Liver (tissue), 9 donors: ENCODE results near the gene FBXO10. TPM values are rescaled to one million over a fixed set of nuclear protein-coding genes. Genes with fewer than 3 reads are reported as not detected.

Source experiments
- DNase-seq: peaks from one replicate; pipeline ENCODE4 v3.0.0-alpha.2; 2017; ENCODE audit warnings: low spot score
- H3K27ac ChIP-seq, 2 donors: one replicate each; pipeline ENCODE4 v1.7.0; 2013; ENCODE audit warnings: inconsistent platforms in 2 of 2, low read length in 2 of 2, control low read depth in 1 of 2, low read depth in 1 of 2, mild to moderate bottlenecking in 1 of 2
- H3K27me3 ChIP-seq, 4 donors: one replicate each; pipeline versions ENCODE4 v1.6.1 to v1.7.0; 2013; ENCODE audit warnings: low read length in 3 of 4, inconsistent platforms in 1 of 4, mild to moderate bottlenecking in 1 of 4, moderate library complexity in 1 of 4; ENCODE audit not compliant: control insufficient read depth in 4 of 4, insufficient read depth in 4 of 4
- H3K36me3 ChIP-seq, 4 donors: one replicate each; pipeline versions ENCODE4 v1.6.1 to v1.7.0; 2013; ENCODE audit warnings: low read length in 3 of 4, mild to moderate bottlenecking in 3 of 4, low read depth in 1 of 4, moderate library complexity in 1 of 4; ENCODE audit not compliant: control insufficient read depth in 4 of 4, insufficient read depth in 3 of 4
- H3K4me1 ChIP-seq, 4 donors: one replicate each; pipeline versions ENCODE4 v1.6.1 to v1.7.0; 2013; ENCODE audit warnings: low read length in 3 of 4, mild to moderate bottlenecking in 3 of 4, moderate library complexity in 1 of 4; ENCODE audit not compliant: control insufficient read depth in 4 of 4, insufficient read depth in 4 of 4
- H3K4me3 ChIP-seq, 3 donors: one replicate each; pipeline versions ENCODE4 v1.6.1 to v1.7.0; 2013; ENCODE audit warnings: low read length in 3 of 3, control low read depth in 1 of 3, low read depth in 1 of 3, mild to moderate bottlenecking in 1 of 3
- H3K9ac ChIP-seq, 2 donors: one replicate each; pipeline ENCODE4 v1.7.0; 2013; ENCODE audit warnings: low read length in 2 of 2, mild to moderate bottlenecking in 2 of 2, moderate library complexity in 2 of 2, control low read depth in 1 of 2, low read depth in 1 of 2
- H3K9me3 ChIP-seq, 4 donors: one replicate each; pipeline versions ENCODE4 v1.6.1 to v1.7.0; 2013; ENCODE audit warnings: low read length in 3 of 4; ENCODE audit not compliant: control insufficient read depth in 4 of 4
- ATF3 ChIP-seq: IDR thresholded peaks from 2 replicates; pipeline ENCODE4 v1.6.1; 2016; ENCODE audit warnings: antibody characterized with exemption
- EGR1 ChIP-seq, 2 donors: IDR thresholded peaks; 2 replicates each; pipeline ENCODE4 v1.6.1; 2016 to 2018; ENCODE audit warnings: antibody characterized with exemption in 2 of 2, low read depth in 2 of 2
- FOXA1 ChIP-seq: IDR thresholded peaks from 2 replicates; pipeline ENCODE4 v1.6.1; 2016; ENCODE audit warnings: antibody characterized with exemption
- GABPA ChIP-seq, 2 donors: IDR thresholded peaks in 1 of 2; conservative IDR thresholded peaks in 1 of 2; 2 replicates each; pipeline ENCODE4 v1.6.1; 2016; ENCODE audit warnings: antibody characterized with exemption in 2 of 2, mild to moderate bottlenecking in 1 of 2, moderate library complexity in 1 of 2
- HNF4A ChIP-seq, 2 donors: conservative IDR thresholded peaks; 2 replicates each; pipeline ENCODE4 v1.6.1; 2016; ENCODE audit warnings: antibody characterized with exemption in 2 of 2, mild to moderate bottlenecking in 2 of 2
- HNF4G ChIP-seq: IDR thresholded peaks from 2 replicates; pipeline ENCODE4 v1.6.1; 2016; ENCODE audit warnings: antibody characterized with exemption
- JUND ChIP-seq, 2 donors: IDR thresholded peaks; 2 replicates each; pipeline ENCODE4 v1.6.1; 2016; ENCODE audit warnings: antibody characterized with exemption in 2 of 2
- NR2F2 ChIP-seq: IDR thresholded peaks from 2 replicates; pipeline ENCODE4 v1.6.1; 2016; ENCODE audit warnings: antibody characterized with exemption
- RAD21 ChIP-seq, 2 donors: IDR thresholded peaks; 2 replicates each; pipeline ENCODE4 v1.6.1; 2016; ENCODE audit warnings: antibody characterized with exemption in 2 of 2, mild to moderate bottlenecking in 2 of 2
- RXRA ChIP-seq, 2 donors: IDR thresholded peaks; 2 replicates each; pipeline ENCODE4 v1.6.1; 2017 to 2018; ENCODE audit warnings: antibody characterized with exemption in 2 of 2, mild to moderate bottlenecking in 1 of 2
- SP1 ChIP-seq: IDR thresholded peaks from 2 replicates; pipeline ENCODE4 v1.6.1; 2018; ENCODE audit warnings: antibody characterized with exemption, mild to moderate bottlenecking
- TAF1 ChIP-seq: conservative IDR thresholded peaks from 2 replicates; pipeline ENCODE4 v1.6.1; 2016; ENCODE audit warnings: antibody characterized with exemption, mild to moderate bottlenecking
- YY1 ChIP-seq: IDR thresholded peaks from 2 replicates; pipeline ENCODE4 v1.6.1; 2016; ENCODE audit warnings: antibody characterized with exemption, mild to moderate bottlenecking
- WGBS: extraction: QIAGEN DNeasy Blood & Tissue Kit; methylation state at CpG from one replicate; pipeline ENCODE4 v1.1.7; 2013; 5-methylcytosine and 5-hydroxymethylcytosine counted together
- polyA plus RNA-seq, 2 donors: library from polyadenylated mRNA; stranded (reverse) in 1 of 2; unstranded in 1 of 2; fragments of 200-250 nt in 1 of 2; fragments of >200 nt in 1 of 2; fragmentation: Nextera tagmentation in 1 of 2; extraction: Ambion mirVana in 1 of 2; gene quantifications; one replicate each; pipeline versions ENCODE4 v1.2.1 to v1.2.3, GENCODE V29; 2013 to 2015
- total RNA-seq, 2 donors: library from RNA; depleted of rRNA; stranded (reverse); fragments of >200 nt; gene quantifications; one replicate each; pipeline ENCODE4 v1.2.3, GENCODE V29; 2014
- TF ChIP-seq, protein P1 (sequence below): IDR thresholded peaks from 2 replicates; pipeline ENCODE4 v1.6.1; 2016; ENCODE audit warnings: antibody characterized with exemption
- TF ChIP-seq, protein P2 (sequence below): IDR thresholded peaks from 2 replicates; pipeline ENCODE4 v1.6.1; 2016; ENCODE audit warnings: antibody characterized with exemption, mild to moderate bottlenecking
- TF ChIP-seq, protein P3 (sequence below): IDR thresholded peaks from 2 replicates; pipeline ENCODE4 v1.6.1; 2016; ENCODE audit warnings: antibody characterized with exemption
- TF ChIP-seq, protein P4 (sequence below): fragments of 150-350 bp; IDR thresholded peaks from 2 replicates; pipeline ENCODE4 v1.5.1; 2017; ENCODE audit warnings: improper control_type of control experiment, low read depth, low read length; ENCODE audit not compliant: missing input control
- donor health status: healthy.
- donor health status: healthy.
- donor health status: healthy.
- donor health status: healthy.
- donor health status: healthy.

The FBXO10 gene
- total and polyA plus RNA-seq, 4 donors, result 1.3 to 5.5 (median 4.1) TPM

DNA sequence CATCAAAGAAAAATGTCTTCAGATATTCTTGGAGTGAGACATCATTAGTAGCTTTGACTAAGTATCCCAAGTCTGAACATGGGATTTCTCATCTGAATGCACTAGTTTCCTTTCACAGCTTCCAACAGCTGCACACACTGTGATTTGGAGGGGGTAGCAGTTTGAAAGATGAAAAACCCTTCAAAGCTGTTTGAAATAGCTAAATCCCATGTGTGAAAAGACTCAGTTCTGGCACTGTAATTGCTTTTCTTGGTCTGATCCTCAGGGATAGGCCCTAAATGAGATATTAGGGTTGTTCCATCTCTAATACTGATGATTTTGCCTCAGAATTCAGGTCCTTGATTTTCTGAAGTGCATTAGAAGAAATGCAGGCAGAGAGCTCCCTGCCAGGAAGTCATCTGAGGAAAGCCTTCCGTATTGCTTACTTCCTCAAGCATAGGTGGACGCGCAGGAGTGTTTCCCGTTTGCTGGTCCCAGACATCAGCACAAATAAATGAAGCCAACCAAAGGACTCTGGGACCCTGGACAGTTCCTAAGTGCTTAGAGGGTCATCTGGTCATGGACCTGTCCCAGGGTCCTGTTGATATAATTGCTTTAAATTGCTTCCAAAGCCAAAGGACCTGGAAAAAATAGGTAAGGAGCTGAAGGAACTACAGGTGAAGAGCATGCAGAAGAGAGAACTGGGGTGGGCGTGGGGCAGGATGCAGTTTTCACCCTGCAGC is 49.0 kb upstream of the FBXO10 start:
- no peaks in the 10 kb centered on the region for H3K27me3 ChIP-seq
- TF ChIP-seq ATF3 (no peak), JUND (IDR thresholded peaks at IDR 0.05) (no peak), EGR1 (IDR thresholded peaks at IDR 0.05; ENCODE audit: low read depth in 2 of 2) (no peak), TAF1 (no peak), FOXA1 (no peak)
- TF ChIP-seq, protein P1, sequence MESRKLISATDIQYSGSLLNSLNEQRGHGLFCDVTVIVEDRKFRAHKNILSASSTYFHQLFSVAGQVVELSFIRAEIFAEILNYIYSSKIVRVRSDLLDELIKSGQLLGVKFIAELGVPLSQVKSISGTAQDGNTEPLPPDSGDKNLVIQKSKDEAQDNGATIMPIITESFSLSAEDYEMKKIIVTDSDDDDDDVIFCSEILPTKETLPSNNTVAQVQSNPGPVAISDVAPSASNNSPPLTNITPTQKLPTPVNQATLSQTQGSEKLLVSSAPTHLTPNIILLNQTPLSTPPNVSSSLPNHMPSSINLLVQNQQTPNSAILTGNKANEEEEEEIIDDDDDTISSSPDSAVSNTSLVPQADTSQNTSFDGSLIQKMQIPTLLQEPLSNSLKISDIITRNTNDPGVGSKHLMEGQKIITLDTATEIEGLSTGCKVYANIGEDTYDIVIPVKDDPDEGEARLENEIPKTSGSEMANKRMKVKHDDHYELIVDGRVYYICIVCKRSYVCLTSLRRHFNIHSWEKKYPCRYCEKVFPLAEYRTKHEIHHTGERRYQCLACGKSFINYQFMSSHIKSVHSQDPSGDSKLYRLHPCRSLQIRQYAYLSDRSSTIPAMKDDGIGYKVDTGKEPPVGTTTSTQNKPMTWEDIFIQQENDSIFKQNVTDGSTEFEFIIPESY, result no peak
- H3K36me3 ChIP-seq, result no peaks in the 10 kb centered on the region
- H3K27ac ChIP-seq, result no peak overlapping the region
- DNase-seq, result no peak
- H3K9ac ChIP-seq, result no peak overlapping the region
- H3K9me3 ChIP-seq, result no peaks in the 10 kb centered on the region
- no peaks in the 10 kb centered on the region for H3K4me1 ChIP-seq
- H3K4me3 ChIP-seq, result no peak overlapping the region
- WGBS, result 76% methylated on average over 5 of the region's 5 CpGs

GRCh38 chr9:37624073-37624472 is 47.9 kb upstream of the FBXO10 start:
- H3K4me1 ChIP-seq, result no peaks in the 10 kb centered on the region
- H3K4me3 ChIP-seq, result no peak overlapping the region
- H3K9ac ChIP-seq, result no peak overlapping the region
- DNase-seq, result no peak
- H3K36me3 ChIP-seq, result no peaks in the 10 kb centered on the region
- H3K27ac ChIP-seq, result no peak overlapping the region
- no peak for TF ChIP-seq SP1
- TF ChIP-seq HNF4A (conservative IDR thresholded peaks at IDR 0.05), result no peak
- no peak for TF ChIP-seq FOXA1
- TF ChIP-seq RAD21 (IDR thresholded peaks at IDR 0.05), result no peak
- no peak for TF ChIP-seq HNF4G
- TF ChIP-seq, protein P2, sequence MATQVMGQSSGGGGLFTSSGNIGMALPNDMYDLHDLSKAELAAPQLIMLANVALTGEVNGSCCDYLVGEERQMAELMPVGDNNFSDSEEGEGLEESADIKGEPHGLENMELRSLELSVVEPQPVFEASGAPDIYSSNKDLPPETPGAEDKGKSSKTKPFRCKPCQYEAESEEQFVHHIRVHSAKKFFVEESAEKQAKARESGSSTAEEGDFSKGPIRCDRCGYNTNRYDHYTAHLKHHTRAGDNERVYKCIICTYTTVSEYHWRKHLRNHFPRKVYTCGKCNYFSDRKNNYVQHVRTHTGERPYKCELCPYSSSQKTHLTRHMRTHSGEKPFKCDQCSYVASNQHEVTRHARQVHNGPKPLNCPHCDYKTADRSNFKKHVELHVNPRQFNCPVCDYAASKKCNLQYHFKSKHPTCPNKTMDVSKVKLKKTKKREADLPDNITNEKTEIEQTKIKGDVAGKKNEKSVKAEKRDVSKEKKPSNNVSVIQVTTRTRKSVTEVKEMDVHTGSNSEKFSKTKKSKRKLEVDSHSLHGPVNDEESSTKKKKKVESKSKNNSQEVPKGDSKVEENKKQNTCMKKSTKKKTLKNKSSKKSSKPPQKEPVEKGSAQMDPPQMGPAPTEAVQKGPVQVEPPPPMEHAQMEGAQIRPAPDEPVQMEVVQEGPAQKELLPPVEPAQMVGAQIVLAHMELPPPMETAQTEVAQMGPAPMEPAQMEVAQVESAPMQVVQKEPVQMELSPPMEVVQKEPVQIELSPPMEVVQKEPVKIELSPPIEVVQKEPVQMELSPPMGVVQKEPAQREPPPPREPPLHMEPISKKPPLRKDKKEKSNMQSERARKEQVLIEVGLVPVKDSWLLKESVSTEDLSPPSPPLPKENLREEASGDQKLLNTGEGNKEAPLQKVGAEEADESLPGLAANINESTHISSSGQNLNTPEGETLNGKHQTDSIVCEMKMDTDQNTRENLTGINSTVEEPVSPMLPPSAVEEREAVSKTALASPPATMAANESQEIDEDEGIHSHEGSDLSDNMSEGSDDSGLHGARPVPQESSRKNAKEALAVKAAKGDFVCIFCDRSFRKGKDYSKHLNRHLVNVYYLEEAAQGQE, result no peak
- TF ChIP-seq EGR1 (IDR thresholded peaks at IDR 0.05; ENCODE audit: low read depth in 2 of 2), result no peak
- TF ChIP-seq ATF3, result no peak
- TF ChIP-seq RXRA (IDR thresholded peaks at IDR 0.05), result no peak
- no peak for TF ChIP-seq YY1
- TF ChIP-seq GABPA (IDR thresholded peaks at IDR 0.05 in 1 of 2, conservative IDR thresholded peaks at IDR 0.05 in 1 of 2), result no peak
- TF ChIP-seq, protein P1, result no peak
- TF ChIP-seq, protein P3, sequence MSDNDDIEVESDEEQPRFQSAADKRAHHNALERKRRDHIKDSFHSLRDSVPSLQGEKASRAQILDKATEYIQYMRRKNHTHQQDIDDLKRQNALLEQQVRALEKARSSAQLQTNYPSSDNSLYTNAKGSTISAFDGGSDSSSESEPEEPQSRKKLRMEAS, result no peak
- no peak for TF ChIP-seq NR2F2
- TF ChIP-seq, protein P4, sequence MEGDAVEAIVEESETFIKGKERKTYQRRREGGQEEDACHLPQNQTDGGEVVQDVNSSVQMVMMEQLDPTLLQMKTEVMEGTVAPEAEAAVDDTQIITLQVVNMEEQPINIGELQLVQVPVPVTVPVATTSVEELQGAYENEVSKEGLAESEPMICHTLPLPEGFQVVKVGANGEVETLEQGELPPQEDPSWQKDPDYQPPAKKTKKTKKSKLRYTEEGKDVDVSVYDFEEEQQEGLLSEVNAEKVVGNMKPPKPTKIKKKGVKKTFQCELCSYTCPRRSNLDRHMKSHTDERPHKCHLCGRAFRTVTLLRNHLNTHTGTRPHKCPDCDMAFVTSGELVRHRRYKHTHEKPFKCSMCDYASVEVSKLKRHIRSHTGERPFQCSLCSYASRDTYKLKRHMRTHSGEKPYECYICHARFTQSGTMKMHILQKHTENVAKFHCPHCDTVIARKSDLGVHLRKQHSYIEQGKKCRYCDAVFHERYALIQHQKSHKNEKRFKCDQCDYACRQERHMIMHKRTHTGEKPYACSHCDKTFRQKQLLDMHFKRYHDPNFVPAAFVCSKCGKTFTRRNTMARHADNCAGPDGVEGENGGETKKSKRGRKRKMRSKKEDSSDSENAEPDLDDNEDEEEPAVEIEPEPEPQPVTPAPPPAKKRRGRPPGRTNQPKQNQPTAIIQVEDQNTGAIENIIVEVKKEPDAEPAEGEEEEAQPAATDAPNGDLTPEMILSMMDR, result no peak
- no peak for TF ChIP-seq TAF1
- no peaks in the 10 kb centered on the region for H3K27me3 ChIP-seq
- H3K9me3 ChIP-seq, result no peaks in the 10 kb centered on the region
- 86% methylated on average over 1 of the region's 1 CpG for WGBS
